Natural killer cell (primary cell): ENCODE results near the gene LARP1B. TPM values are rescaled to one million over a fixed set of nuclear protein-coding genes. Genes with fewer than 3 reads are reported as not detected.

Experiments
- ATAC-seq, 3 donors: fragments of 150-1000 bp in 2 of 3; fragments of 200-7000 bp in 1 of 3; cut with Tn5 transposase; 1 replicate in 1 of 3; 2 replicates in 2 of 3; pipeline ENCODE4 v1.10.0; 2021; ENCODE audit warnings: mild to moderate bottlenecking in 2 of 3, moderate library complexity in 2 of 3
- DNase-seq, 2 donors: peaks; one replicate each; pipeline versions ENCODE4 v3.0.0 to v3.0.0-alpha.2; 2013 to 2021; ENCODE audit warnings: mixed read lengths in 1 of 2
- H3K27ac ChIP-seq: one replicate; pipeline ENCODE4 v1.5.1; 2013; ENCODE audit warnings: mild to moderate bottlenecking, low read length
- H3K27me3 ChIP-seq: one replicate; pipeline ENCODE4 v1.6.1; 2013; ENCODE audit warnings: low read length; ENCODE audit not compliant: control insufficient read depth, insufficient read depth
- H3K36me3 ChIP-seq: one replicate; pipeline ENCODE4 v1.6.1; 2013; ENCODE audit warnings: low read length; ENCODE audit not compliant: control insufficient read depth, insufficient read depth
- H3K4me1 ChIP-seq: one replicate; pipeline ENCODE4 v1.6.1; 2013; ENCODE audit warnings: low read length; ENCODE audit not compliant: control insufficient read depth, insufficient read depth
- H3K4me3 ChIP-seq: one replicate; pipeline ENCODE4 v1.5.1; 2013; ENCODE audit warnings: low read length
- H3K9me3 ChIP-seq: one replicate; pipeline ENCODE4 v1.6.1; 2013; ENCODE audit warnings: low read length; ENCODE audit not compliant: control insufficient read depth, insufficient read depth
- H3K27ac Mint-ChIP-seq, 2 donors: one replicate each; pipeline ENCODE4 v1.8.0; 2022; ENCODE audit warnings: mild to moderate bottlenecking in 2 of 2, mixed read lengths in 2 of 2, moderate library complexity in 1 of 2
- H3K27me3 Mint-ChIP-seq, 2 donors: one replicate each; pipeline ENCODE4 v1.8.0; 2022; ENCODE audit warnings: low read depth in 2 of 2, mixed read lengths in 2 of 2
- H3K36me3 Mint-ChIP-seq: one replicate; pipeline ENCODE4 v1.8.0; 2022; ENCODE audit warnings: mixed read lengths
- H3K4me1 Mint-ChIP-seq, 2 donors: one replicate each; pipeline ENCODE4 v1.8.0; 2022; ENCODE audit warnings: mixed read lengths in 2 of 2
- H3K4me3 Mint-ChIP-seq: one replicate; pipeline ENCODE4 v1.8.0; 2022; ENCODE audit warnings: mild to moderate bottlenecking, moderate library complexity, mixed read lengths
- H3K9me3 Mint-ChIP-seq, 2 donors: one replicate each; pipeline ENCODE4 v1.8.0; 2022; ENCODE audit warnings: mixed read lengths in 2 of 2
- CTCF ChIP-seq: fragments of 200-600 bp; IDR thresholded peaks from one replicate; pipeline ENCODE4 v1.8.0; 2022; ENCODE audit warnings: antibody characterized with exemption
- WGBS: methylation state at CpG from one replicate; pipeline ENCODE4 v1.1.7; 2013; ENCODE audit warnings: missing lambda C conversion rate; ENCODE audit not compliant: insufficient coverage; 5-methylcytosine and 5-hydroxymethylcytosine counted together
- intact Hi-C: fragments of 100-400 bp; cut with micrococcal nuclease; formaldehyde crosslinking; loops from one replicate; pipeline ENCODE4 v1.14.2; 2022
- total RNA-seq, 4 donors: library from RNA; stranded (reverse); fragments of 120-200 nt in 1 of 4; gene quantifications; one replicate each; pipeline versions ENCODE4 v1.2.3 to v1.2.4, GENCODE V29; 2013 to 2022

The LARP1B gene
- total RNA-seq, 3 donors from 2014 or later (not counting 1 experiment from before 2014, with no cell fraction given), result 8.5 to 10.7 (median 9.1) TPM

- intact Hi-C loops, result no loop called here
- Histone ChIP-seq H3K4me1 (no peaks in the 10 kb centered on the region), H3K27me3 (no peaks in the 10 kb centered on the region), H3K27ac (no peak overlapping the region), H3K9me3 (no peaks in the 10 kb centered on the region), H3K36me3 (no peaks in the 10 kb centered on the region), H3K4me3 (no peak overlapping the region)
- Mint-ChIP-seq H3K9me3 (no peaks in the 10 kb centered on the region), H3K27ac (no peak overlapping the region), H3K36me3 (no peaks in the 10 kb centered on the region), H3K4me1 (no peaks in the 10 kb centered on the region), H3K27me3 (peaks cover 7 to 30% of the 10 kb centered on the region in 2 donors), H3K4me3 (no peak overlapping the region)
- 73% methylated on average over 1 of the region's 2 CpGs for WGBS
- no peak for TF ChIP-seq CTCF
- ATAC-seq, result no peak
- DNase-seq, result no peak
These were observed 167.0 kb downstream of the LARP1B start for GRCh38 chr4:128227991-128228571.

- H3K9me3 Mint-ChIP-seq, result no peaks in the 10 kb centered on the region
- H3K4me3 Mint-ChIP-seq, result no peak overlapping the region
- no peak overlapping the region for H3K4me3 ChIP-seq
- H3K36me3 Mint-ChIP-seq, result no peaks in the 10 kb centered on the region
- intact Hi-C loops, result no loop called here
- no peaks in the 10 kb centered on the region for H3K36me3 ChIP-seq
- H3K27me3 ChIP-seq, result no peaks in the 10 kb centered on the region
- H3K27ac ChIP-seq, result no peak overlapping the region
- no peak for TF ChIP-seq CTCF
- H3K4me1 ChIP-seq, result no peaks in the 10 kb centered on the region
- WGBS, result 68% methylated on average over 2 of the region's 6 CpGs
- ATAC-seq, result no peak
- H3K27me3 Mint-ChIP-seq, result peaks cover 8 to 30% of the 10 kb centered on the region in 2 donors
- no peaks in the 10 kb centered on the region for H3K4me1 Mint-ChIP-seq
- DNase-seq, result no peak
- no peaks in the 10 kb centered on the region for H3K9me3 ChIP-seq
- H3K27ac Mint-ChIP-seq, result no peak overlapping the region
These were observed 168.0 kb downstream of the LARP1B start for GRCh38 chr4:128228845-128229795.

GRCh38 chr4:128232719-128233118, 171.6 kb downstream of the LARP1B start:
- peaks cover 11 to 30% of the 10 kb centered on the region in 2 donors for H3K27me3 Mint-ChIP-seq
- no peak overlapping the region for H3K27ac Mint-ChIP-seq
- TF ChIP-seq CTCF, result no peak
- Histone ChIP-seq H3K4me1 (no peaks in the 10 kb centered on the region), H3K4me3 (no peak overlapping the region), H3K27ac (no peak overlapping the region), H3K36me3 (no peaks in the 10 kb centered on the region), H3K27me3 (no peaks in the 10 kb centered on the region), H3K9me3 (no peaks in the 10 kb centered on the region)
- ATAC-seq (no peak), DNase-seq (no peak)
- H3K4me3 Mint-ChIP-seq, result no peak overlapping the region
- intact Hi-C loops, result no loop called here
- no peaks in the 10 kb centered on the region for H3K36me3 Mint-ChIP-seq
- no peaks in the 10 kb centered on the region for H3K4me1 Mint-ChIP-seq
- WGBS, result 97% methylated on average over 3 of the region's 3 CpGs
- H3K9me3 Mint-ChIP-seq, result no peaks in the 10 kb centered on the region
